Body of pancreas (tissue), 4 donors: ENCODE measurements around the gene SYNJ1. TPM values are rescaled to one million over a fixed set of nuclear protein-coding genes. Genes with fewer than 3 reads are reported as not detected.
"Not testable (repeated sequence)": the region's sequence is repeated elsewhere in the genome, so short reads cannot be mapped to it uniquely, and the experiment has no call there.

Source experiments
- ATAC-seq: fragments of 150-250 bp; one replicate; pipeline ENCODE4 v1.9.1; 2016
- DNase-seq, 4 donors: peaks; one replicate each; pipeline ENCODE4 v3.0.0-alpha.2; 2019
- H3K27ac ChIP-seq, 4 donors: fragments of 200-600 bp; sonication (generic); 1 replicate in 3 of 4; 2 replicates in 1 of 4; pipeline versions ENCODE4 v1.5.1 to v1.6.1; 2016 to 2019; ENCODE audit warnings: mild to moderate bottlenecking in 1 of 4, mixed read lengths in 1 of 4, moderate library complexity in 1 of 4
- H3K27me3 ChIP-seq, 2 donors: fragments of 200-600 bp; sonication (generic); one replicate each; pipeline ENCODE4 v1.6.0; 2016; ENCODE audit warnings: mild to moderate bottlenecking in 1 of 2
- H3K36me3 ChIP-seq, 2 donors: fragments of 200-600 bp; sonication (generic); replicated peaks in 1 of 2; 2 replicates each; pipeline ENCODE4 v1.5.1; 2016; ENCODE audit warnings: low read depth in 2 of 2; ENCODE audit not compliant: insufficient read depth in 1 of 2
- H3K4me1 ChIP-seq: fragments of 200-600 bp; sonication (generic); one replicate; pipeline ENCODE4 v1.6.0; 2016
- H3K4me3 ChIP-seq, 2 donors: fragments of 200-600 bp; sonication (generic); 1 replicate in 1 of 2; 2 replicates in 1 of 2; pipeline ENCODE4 v1.5.1; 2016 to 2019
- H3K9me3 ChIP-seq, 3 donors: fragments of 200-600 bp; sonication (generic); 1 replicate in 2 of 3; 2 replicates in 1 of 3; pipeline ENCODE4 v1.5.1; 2016
- POLR2A ChIP-seq, 3 donors: fragments of 450-650 bp; IDR thresholded peaks; one replicate each; pipeline ENCODE4 v1.6.1; 2016; ENCODE audit warnings: antibody characterized with exemption in 3 of 3, mild to moderate bottlenecking in 2 of 3
- WGBS, 2 donors: methylation state at CpG; one replicate each; pipeline ENCODE4 v1.1.5; 2017; 5-methylcytosine and 5-hydroxymethylcytosine counted together
- intact Hi-C: fragments of 100-400 bp; cut with DNase I; formaldehyde crosslinking; loops from one replicate; pipeline ENCODE4 v1.15.1; 2023
- total RNA-seq, 2 donors: library from RNA; depleted of rRNA; stranded (reverse); fragments of >200 nt; gene quantifications; one replicate each; pipeline ENCODE4 v1.1.0, GENCODE V29; 2016
- TF ChIP-seq, protein P1 (sequence below), 7 experiments: fragments of 450-650 bp in 4 of 7; fragments of 200-600 bp in 3 of 7; sonication (generic) in 3 of 7; IDR thresholded peaks; one replicate each; pipeline ENCODE4 v1.5.1; 2016 to 2019; ENCODE audit warnings: antibody characterized with exemption in 7 of 7

SYNJ1 gene
- total RNA-seq, 2 donors from 2014 or later, result 4.6 to 4.7 TPM

DNA sequence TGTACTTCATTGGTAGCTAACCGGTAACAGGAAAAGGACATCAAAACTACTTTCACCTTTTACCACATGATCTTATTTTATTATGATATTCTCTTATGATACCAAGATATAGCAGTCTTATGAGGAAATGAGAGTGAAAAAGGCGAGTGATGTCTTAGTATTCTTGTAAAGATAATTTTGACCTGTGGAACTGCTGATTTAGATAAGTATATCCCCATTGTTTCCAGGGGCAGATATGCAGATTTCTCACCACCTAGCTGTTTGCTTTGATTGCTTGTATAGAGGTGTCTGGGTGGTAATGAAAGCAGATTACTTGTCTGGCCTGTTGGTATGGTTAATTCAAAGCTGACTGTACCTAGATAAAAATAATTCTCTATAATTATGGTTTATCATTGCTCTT is 53.1 kb downstream of the SYNJ1 start:
- H3K9me3 ChIP-seq, result no peaks in the 10 kb centered on the region
- peaks cover 3% of the 10 kb centered on the region for H3K4me1 ChIP-seq
- WGBS, 2 donors, result 95 to 98% methylated on average over 2 of the region's 2 CpGs
- DNase-seq (no peak), ATAC-seq (no peak)
- H3K4me3 ChIP-seq, result no peak overlapping the region
- TF ChIP-seq, protein P1, sequence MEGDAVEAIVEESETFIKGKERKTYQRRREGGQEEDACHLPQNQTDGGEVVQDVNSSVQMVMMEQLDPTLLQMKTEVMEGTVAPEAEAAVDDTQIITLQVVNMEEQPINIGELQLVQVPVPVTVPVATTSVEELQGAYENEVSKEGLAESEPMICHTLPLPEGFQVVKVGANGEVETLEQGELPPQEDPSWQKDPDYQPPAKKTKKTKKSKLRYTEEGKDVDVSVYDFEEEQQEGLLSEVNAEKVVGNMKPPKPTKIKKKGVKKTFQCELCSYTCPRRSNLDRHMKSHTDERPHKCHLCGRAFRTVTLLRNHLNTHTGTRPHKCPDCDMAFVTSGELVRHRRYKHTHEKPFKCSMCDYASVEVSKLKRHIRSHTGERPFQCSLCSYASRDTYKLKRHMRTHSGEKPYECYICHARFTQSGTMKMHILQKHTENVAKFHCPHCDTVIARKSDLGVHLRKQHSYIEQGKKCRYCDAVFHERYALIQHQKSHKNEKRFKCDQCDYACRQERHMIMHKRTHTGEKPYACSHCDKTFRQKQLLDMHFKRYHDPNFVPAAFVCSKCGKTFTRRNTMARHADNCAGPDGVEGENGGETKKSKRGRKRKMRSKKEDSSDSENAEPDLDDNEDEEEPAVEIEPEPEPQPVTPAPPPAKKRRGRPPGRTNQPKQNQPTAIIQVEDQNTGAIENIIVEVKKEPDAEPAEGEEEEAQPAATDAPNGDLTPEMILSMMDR (IDR thresholded peaks at IDR 0.05), result no peak
- no peak for TF ChIP-seq POLR2A (IDR thresholded peaks at IDR 0.05)
- intact Hi-C loops, result no loop called here
- no peaks in the 10 kb centered on the region for H3K27me3 ChIP-seq
- H3K36me3 ChIP-seq, result peaks cover 0 to 3% of the 10 kb centered on the region in 2 donors
- H3K27ac ChIP-seq, result no peak overlapping the region

DNA sequence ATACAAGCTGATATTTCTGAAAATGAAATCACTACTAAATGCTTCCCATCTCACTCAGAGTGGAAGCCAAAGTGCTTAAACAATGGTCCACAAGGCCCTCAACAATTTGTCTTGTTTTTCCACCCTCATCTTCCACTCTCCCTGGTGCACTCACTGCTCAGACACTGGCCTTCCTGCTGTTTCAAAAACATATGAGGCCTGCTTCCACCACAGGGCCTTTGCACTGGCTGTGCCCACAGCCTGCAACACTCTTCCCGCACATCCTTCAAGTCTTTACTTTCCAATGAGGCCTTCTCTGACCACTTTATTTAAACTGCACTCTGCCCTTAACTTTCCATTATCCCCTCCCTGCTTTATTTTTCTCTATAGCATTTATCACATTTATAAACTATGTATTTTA is 53.8 kb downstream of the SYNJ1 start:
- no peaks in the 10 kb centered on the region for H3K27me3 ChIP-seq
- intact Hi-C loops, result no loop called here
- ATAC-seq, result no peak
- H3K36me3 ChIP-seq, result peaks cover 0 to 3% of the 10 kb centered on the region in 2 donors
- no peak for DNase-seq
- no peak overlapping the region for H3K4me3 ChIP-seq
- no peak overlapping the region for H3K27ac ChIP-seq
- H3K4me1 ChIP-seq, result peaks cover 3% of the 10 kb centered on the region
- H3K9me3 ChIP-seq, result no peaks in the 10 kb centered on the region
- TF ChIP-seq, protein P1 (IDR thresholded peaks at IDR 0.05), result no peak
- no peak for TF ChIP-seq POLR2A (IDR thresholded peaks at IDR 0.05)
- WGBS, 2 donors, result 95 to 100% methylated on average over 1 of the region's 1 CpG

DNA sequence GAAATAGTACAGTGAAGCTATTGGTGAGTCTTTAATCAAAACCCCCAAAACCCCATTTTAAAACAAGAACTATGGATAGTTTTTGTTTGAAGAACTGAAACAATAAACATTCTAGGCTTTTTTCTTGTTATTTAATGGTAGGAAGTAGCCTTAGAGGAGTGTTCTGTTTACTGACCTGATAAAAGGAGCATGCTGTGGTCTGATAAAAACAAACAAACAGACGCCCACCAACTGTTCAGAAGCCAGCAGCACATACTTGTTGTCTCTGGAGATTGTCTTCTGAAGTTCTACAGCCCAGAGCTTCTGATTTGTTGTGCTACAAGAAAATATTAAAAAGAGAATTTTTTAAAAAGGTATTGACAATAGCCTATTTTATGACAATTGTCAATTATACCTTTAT is 61.6 kb downstream of the SYNJ1 start:
- TF ChIP-seq, protein P1 (IDR thresholded peaks at IDR 0.05), result no peak
- no peak for TF ChIP-seq POLR2A (IDR thresholded peaks at IDR 0.05)
- intact Hi-C loops, result no loop called here
- Histone ChIP-seq H3K4me1 (no peaks in the 10 kb centered on the region), H3K36me3 (peaks cover 13 to 28% of the 10 kb centered on the region in 2 donors), H3K4me3 (no peak overlapping the region), H3K27me3 (no peaks in the 10 kb centered on the region), H3K27ac (no peak overlapping the region), H3K9me3 (peaks cover 0 to 13% (median 0%) of the 10 kb centered on the region in 3 donors)
- WGBS, 2 donors, result 78 to 80% methylated on average over 1 of the region's 1 CpG
- DNase-seq, result no peak
- no peak for ATAC-seq

DNA sequence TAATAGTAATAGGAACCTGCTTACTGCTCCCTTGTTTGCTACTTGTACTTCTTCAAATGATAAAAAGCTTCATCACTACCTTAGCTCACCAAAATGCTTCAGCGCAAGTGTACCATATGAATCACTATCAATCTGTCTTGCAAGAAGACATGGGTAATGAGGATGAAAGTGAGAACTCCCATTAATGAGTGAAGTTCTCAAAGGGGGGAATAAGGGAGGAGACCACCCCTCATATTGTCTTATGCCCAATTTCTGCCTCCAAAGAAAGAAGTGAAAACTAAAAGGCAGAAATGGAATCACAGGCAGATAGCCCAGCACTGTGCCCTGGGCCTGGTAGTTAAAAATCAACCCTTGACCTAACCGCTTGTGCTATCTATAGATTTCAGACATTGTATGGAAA is 63.7 kb downstream of the SYNJ1 start:
- H3K27me3 ChIP-seq, H3K4me1 ChIP-seq, H3K27ac ChIP-seq, intact Hi-C loops, ATAC-seq, DNase-seq, H3K4me3 ChIP-seq: not testable (repeated sequence)
- H3K36me3 ChIP-seq, result peaks cover 13 to 28% of the 10 kb centered on the region in 2 donors
- H3K9me3 ChIP-seq, result peaks cover 0 to 13% (median 0%) of the 10 kb centered on the region in 3 donors
- 89 to 98% methylated on average over 2 of the region's 2 CpGs for WGBS, 2 donors

DNA sequence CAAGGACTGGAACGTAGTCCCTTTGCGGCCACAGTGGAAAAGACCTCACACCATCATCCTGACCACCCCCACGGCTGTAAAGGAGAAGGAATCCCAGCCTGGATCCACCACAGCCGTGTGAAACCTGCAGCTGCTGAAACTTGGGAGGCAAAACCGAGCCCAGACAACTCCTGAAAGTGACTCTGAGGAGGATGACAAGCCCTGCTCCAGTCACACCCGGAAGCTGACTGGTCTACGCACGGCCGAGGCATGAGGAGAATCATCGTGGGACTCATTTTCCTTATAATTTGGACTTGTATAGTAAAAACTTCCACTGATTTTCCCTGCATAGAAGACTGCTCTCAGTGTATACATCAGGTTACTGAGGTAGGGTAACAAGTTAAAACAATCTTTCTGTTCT is 65.8 kb downstream of the SYNJ1 start:
- H3K36me3 ChIP-seq, result peaks cover 13 to 34% of the 10 kb centered on the region in 2 donors
- H3K27me3 ChIP-seq, H3K4me3 ChIP-seq, H3K27ac ChIP-seq, H3K4me1 ChIP-seq, intact Hi-C loops, DNase-seq, ATAC-seq: not testable (repeated sequence)
- WGBS, 2 donors, result 88 to 92% methylated on average over 10 of the region's 10 CpGs
- peaks cover 0 to 13% (median 0%) of the 10 kb centered on the region in 3 donors for H3K9me3 ChIP-seq

DNA sequence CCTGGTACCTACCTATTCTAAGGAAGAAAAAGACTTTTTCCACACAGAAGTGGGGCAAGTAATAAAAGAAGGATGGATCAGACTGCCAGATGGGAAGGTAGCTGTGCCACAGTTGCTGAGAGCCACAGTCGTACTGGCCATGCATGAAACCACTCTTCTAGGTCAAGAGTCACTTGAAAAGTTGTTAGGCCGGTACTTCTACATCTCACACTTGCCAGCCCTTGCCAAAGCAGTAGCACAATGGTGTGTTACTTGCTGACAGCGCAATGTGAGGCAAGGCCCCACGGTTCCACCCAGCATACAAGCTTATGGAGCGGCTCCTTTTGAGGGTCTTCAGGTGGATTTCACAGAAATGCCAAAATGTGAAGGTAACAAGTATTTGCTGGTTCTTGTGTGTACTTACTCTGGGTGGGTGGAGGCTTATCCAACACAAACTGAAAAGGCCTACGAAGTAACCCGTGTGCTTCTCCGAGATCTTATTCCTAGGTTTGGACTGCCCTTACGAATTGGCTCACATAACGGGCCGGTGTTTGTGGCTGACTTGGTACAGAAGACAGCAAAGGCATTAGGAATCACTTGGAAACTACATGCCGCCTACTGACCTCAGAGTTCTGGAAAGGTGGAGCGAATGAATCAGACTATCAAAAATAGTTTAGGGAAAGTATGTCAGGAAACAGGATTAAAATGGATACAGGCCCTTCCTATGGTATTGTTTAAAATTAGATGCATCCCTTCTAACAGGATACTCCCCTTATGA is 66.6 kb downstream of the SYNJ1 start:
- 95% methylated on average over 13 of the region's 13 CpGs for WGBS, 2 donors
- H3K4me1 ChIP-seq, H3K27me3 ChIP-seq, DNase-seq, intact Hi-C loops, ATAC-seq, H3K27ac ChIP-seq, H3K4me3 ChIP-seq: not testable (repeated sequence)
- Histone ChIP-seq H3K36me3 (peaks cover 13 to 36% of the 10 kb centered on the region in 2 donors), H3K9me3 (peaks cover 0 to 13% (median 0%) of the 10 kb centered on the region in 3 donors)
